Neural cell (in vitro differentiated cells): ENCODE data around the gene VAX1.

Source experiments
- EZH2 ChIP-seq: fragments of 200-600, 300-800 bp; shearing (Covaris generic), sonication (generic); IDR thresholded peaks from 2 replicates; pipeline ENCODE4 v1.6.1; 2014; ENCODE audit warnings: antibody characterized with exemption, low read length, borderline replicate concordance, mild to moderate bottlenecking; ENCODE audit not compliant: insufficient read depth, poor library complexity, severe bottlenecking
- TF ChIP-seq, protein P1 (sequence below): fragments of 450-650 bp; IDR thresholded peaks from 2 replicates; pipeline ENCODE4 v1.5.1; 2014; ENCODE audit warnings: antibody characterized with exemption, mild to moderate bottlenecking, moderate library complexity; ENCODE audit not compliant: poor library complexity, severe bottlenecking
- TF ChIP-seq, protein P2 (sequence below): IDR thresholded peaks from 2 replicates; pipeline ENCODE4 v1.6.1; 2012; ENCODE audit warnings: borderline replicate concordance

DNA sequence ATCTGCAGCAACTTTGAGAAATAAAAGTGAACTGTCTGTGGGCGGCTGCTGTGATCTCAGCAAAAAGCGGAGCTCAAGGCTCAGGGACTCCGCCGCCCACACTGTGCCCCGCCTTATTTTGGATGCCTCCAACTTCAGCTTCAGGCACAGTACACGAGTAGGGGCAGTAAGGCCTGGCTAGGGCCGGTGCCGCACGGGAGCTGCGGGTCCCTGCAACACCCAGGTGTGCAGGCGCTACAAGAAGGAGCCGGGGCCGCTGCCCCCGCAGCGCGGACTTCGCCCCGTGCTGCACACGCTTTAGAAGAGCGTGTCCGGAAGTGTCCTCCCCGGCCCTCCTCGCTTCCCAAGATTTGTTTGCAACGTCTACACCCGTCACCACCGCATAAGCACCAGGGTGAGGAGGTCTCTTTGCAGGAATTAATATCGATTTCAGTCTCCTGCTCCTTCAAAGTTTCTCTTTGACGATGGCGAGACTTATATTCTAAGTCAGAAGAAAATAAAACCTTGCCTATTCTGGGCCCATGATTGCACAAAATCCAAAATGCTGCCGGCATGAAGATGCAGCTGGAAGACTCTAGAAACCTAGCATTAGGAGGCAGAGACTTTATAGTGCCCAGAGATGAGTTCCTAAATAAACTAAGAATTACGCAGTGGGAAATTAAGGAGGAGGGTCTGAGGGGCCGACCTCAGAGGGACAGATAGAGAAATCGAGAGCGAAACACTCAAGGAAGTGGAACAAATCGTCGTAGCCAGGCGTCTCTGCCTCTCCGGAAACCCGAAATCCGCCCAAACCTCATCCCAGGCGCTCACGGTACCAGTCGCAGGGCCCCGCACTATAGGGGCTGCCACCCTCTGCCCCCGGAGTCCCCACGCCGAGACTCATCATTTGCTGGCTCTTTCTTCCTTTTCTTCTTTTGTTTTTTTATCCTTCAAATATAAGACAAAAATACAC is 6.4 kb downstream of the VAX1 start:
- no peak for TF ChIP-seq EZH2
- TF ChIP-seq, protein P1, sequence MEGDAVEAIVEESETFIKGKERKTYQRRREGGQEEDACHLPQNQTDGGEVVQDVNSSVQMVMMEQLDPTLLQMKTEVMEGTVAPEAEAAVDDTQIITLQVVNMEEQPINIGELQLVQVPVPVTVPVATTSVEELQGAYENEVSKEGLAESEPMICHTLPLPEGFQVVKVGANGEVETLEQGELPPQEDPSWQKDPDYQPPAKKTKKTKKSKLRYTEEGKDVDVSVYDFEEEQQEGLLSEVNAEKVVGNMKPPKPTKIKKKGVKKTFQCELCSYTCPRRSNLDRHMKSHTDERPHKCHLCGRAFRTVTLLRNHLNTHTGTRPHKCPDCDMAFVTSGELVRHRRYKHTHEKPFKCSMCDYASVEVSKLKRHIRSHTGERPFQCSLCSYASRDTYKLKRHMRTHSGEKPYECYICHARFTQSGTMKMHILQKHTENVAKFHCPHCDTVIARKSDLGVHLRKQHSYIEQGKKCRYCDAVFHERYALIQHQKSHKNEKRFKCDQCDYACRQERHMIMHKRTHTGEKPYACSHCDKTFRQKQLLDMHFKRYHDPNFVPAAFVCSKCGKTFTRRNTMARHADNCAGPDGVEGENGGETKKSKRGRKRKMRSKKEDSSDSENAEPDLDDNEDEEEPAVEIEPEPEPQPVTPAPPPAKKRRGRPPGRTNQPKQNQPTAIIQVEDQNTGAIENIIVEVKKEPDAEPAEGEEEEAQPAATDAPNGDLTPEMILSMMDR = no peak
- TF ChIP-seq, protein P2, sequence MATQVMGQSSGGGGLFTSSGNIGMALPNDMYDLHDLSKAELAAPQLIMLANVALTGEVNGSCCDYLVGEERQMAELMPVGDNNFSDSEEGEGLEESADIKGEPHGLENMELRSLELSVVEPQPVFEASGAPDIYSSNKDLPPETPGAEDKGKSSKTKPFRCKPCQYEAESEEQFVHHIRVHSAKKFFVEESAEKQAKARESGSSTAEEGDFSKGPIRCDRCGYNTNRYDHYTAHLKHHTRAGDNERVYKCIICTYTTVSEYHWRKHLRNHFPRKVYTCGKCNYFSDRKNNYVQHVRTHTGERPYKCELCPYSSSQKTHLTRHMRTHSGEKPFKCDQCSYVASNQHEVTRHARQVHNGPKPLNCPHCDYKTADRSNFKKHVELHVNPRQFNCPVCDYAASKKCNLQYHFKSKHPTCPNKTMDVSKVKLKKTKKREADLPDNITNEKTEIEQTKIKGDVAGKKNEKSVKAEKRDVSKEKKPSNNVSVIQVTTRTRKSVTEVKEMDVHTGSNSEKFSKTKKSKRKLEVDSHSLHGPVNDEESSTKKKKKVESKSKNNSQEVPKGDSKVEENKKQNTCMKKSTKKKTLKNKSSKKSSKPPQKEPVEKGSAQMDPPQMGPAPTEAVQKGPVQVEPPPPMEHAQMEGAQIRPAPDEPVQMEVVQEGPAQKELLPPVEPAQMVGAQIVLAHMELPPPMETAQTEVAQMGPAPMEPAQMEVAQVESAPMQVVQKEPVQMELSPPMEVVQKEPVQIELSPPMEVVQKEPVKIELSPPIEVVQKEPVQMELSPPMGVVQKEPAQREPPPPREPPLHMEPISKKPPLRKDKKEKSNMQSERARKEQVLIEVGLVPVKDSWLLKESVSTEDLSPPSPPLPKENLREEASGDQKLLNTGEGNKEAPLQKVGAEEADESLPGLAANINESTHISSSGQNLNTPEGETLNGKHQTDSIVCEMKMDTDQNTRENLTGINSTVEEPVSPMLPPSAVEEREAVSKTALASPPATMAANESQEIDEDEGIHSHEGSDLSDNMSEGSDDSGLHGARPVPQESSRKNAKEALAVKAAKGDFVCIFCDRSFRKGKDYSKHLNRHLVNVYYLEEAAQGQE = no peak
